HG02852 (cell line): ENCODE measurements around the gene MICB.
"Not testable (repeated sequence)": the region's sequence is repeated elsewhere in the genome, so short reads cannot be mapped to it uniquely, and the experiment has no call there.

Source experiments
- ATAC-seq: cut with Tn5 transposase; IDR thresholded peaks from one replicate; pipeline ENCODE4 v1.9.1; 2021; ENCODE audit warnings: mild to moderate bottlenecking, moderate library complexity; ENCODE audit not compliant: unreplicated experiment

Gene MICB

DNA sequence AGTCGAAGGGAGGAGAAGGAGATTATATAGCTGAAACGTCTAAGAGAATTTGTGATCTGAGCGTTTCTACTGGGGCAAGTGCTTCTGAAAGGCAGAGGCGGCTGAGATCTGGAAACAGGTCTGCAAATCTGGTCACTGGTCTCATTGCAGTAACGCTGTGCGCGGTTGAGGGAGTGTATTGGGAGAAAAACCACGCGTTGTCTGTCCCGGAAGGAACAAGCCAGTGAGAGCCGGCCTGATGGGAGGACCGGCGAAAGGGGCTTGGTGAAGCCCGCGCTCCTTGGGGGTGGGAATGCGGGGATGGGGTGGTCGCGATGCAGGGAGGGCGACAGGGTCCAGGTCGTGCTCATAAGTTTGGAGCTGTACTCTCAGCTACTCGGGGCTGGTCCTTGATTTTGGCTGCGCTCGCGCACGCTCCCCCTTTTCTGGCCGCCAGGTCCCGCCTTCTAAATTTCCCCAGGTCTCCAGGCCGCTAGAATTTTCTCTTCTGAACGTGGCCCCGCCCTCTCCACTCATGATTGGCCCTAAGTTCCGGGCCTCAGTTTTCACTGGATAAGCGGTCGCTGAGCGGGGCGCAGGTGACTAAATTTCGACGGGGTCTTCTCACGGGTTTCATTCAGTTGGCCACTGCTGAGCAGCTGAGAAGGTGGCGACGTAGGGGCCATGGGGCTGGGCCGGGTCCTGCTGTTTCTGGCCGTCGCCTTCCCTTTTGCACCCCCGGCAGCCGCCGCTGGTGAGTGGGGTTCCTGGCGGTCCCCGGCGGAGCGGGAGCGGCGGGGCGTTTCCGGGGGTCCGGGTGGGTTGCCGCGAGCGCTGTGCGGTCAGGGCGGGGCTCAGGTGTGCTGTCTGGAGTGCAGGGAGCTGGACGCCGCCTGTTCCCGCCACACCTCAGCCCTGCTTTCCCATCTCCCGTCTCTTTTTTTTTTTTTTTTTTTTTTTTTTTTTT is at the start of gene MICB:
MICB (plus strand) TSS at position 615 of the 946 bp plus-strand sequence; CDS start at position 664, 49 bp downstream.
- ATAC-seq: peak; percentile 60

GRCh38 chr6:31450751-31451150 is 47.2 kb upstream of the MICB start:
- no peak for ATAC-seq

- ATAC-seq: no peak
These were observed 45.1 kb upstream of the MICB start for GRCh38 chr6:31452859-31453258.

DNA sequence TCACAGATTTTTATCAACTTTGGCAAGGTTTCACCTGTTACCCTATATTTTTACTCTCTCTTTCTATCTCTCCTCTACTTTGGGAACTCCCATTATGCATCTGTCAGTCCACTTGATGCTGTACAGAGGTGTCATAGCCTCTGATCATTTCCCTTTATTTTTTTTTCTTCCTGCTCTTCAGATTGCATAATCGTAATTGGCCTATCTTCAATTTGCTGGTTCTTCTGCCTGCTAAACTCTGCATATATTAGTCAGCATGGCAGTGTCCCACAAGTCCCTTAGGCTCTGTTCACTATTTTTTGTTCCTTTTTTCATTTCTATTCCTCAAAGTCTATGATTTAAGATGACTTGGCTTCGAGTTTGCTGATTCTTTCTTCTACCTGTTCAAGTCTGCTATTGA is 44.7 kb upstream of the MICB start:
- ATAC-seq: no peak

GRCh38 chr6:31459864-31460263 is 38.1 kb upstream of the MICB start:
- ATAC-seq: not testable (repeated sequence)

DNA sequence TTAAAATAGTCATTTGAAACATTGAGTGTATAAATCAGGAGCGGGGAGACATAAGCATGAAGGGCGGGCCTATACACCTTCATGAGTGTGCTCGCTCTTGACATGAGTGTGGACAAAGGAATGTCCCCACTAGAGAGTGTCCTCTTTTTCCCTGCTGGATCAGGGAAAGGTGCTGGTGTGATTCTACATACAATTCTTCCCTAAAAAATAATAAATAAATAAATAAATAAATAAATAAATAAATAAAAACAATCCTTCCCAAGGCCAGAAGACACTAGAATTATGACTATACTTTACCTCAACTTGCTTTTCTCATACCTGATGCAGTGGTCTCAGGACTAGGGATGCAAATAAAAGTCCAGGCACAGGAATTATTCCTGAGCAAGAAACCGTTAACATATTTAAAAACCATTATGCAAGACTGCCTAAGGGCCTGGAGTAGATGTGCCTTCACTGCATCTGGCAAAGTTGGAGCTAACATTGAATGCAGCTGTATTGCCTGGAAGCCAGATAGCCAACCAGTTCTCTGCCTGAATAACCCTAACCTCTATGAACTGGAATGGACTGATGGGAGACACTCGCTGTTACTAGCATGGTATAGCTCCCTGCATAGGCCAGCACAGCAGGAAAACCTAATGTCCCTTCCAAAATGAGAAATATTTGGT is 37.5 kb upstream of the MICB start:
- no peak for ATAC-seq

DNA sequence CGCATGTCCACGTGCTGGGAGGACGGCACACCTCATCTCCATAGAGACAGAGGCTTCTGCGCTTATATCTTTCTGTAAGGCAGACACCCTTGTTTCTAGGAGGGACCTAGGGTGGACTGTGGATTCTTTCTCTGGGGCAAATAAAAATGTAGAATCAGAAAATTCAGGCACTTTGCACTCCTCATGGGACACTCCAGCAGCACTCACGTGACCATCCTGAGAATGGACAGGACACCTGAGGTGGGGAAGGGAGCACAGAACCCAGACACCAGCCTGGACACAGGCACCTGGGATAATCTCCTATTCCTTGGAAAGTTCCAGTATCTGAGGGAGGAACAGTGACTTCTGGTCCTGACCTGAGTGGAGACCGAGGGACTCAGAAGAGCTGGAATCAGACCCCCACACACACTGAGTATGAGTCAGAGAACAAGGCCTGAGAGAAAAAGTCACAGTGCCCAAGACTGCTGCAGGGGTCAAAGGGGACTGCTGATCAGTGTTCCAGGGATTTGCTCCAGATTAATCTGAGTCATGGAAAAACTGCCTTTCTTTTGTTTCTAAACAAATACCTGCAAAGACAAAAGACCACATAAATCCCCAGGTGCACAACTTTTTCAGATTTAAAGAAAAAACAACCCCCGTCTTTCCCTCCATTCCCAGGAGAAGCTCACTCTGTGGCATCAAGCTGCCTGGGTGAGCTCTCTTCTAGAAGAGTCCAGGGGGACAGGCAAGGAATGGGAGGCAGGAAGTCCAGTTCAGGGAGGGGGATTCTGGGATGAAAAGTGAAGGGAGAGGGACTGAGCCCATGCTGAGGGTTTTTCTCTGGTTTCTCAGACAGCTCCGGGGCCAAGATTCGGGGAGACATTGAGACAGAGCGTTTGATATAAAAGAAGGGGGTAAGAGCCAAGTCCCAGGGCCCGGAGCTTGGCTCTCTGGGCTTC is 35.6 kb upstream of the MICB start:
- no peak for ATAC-seq

GRCh38 chr6:31462964-31463870 is 34.7 kb upstream of the MICB start:
- ATAC-seq: peak; percentile 90

DNA sequence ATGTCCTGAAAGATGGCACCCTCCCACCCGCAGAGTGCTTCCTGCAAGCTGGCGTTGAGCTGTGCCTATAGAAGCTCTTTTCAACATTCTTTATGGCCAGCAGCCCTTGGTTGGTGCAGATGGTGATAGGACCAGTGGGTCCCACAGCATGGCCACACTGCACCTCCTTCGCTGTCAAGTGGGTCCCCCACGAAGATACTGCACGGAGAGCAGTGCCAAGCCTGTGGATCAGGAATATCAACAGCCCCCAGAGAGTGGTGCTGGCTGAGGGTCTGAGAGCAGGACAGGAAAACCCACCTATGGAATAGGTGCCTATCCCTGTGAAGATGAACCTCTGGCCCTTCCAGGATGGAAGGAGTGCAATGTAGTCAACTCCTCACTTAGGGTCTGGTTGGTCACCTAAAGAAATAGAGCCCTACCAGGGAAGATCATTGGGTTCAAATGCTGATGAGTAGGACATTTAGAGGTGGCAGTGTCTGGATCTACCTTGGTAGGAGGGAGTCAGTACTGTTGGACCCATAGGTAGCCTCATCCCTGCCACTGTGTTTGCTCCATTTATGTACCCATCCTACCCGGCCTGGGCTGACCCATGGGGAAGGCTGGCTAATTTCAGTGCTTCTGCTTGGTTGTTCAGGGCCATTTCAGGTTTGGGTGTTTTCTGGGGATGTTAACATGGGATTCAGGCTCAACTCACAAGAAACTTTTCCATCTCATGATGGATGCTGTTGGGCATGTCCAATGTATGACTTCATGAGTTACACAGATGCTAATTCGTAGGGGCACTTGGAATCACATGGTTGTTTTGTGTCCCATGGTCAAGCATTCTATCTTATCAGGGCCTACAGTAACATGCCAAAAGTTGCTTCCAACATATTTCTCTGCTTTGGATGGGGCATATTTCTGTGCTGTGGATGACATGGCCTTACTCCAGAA is 33.4 kb upstream of the MICB start:
- ATAC-seq: no peak

DNA sequence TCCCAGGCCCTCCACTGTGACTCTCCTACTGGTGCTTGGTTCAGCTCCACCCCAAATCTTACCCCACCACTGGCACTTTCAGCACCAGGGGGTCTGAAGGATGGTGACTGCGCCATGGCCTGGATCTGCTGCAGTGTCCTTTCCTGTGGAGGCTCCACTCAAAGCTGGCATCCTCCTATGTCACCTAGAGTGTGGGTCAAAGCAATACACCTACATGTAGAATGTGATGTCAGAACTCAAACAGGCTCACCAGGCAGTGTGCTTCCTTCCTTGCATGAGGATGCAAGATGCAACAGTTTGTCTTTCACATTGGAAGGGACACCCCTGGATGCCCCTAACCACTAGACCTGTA is 32.8 kb upstream of the MICB start:
- no peak for ATAC-seq

DNA sequence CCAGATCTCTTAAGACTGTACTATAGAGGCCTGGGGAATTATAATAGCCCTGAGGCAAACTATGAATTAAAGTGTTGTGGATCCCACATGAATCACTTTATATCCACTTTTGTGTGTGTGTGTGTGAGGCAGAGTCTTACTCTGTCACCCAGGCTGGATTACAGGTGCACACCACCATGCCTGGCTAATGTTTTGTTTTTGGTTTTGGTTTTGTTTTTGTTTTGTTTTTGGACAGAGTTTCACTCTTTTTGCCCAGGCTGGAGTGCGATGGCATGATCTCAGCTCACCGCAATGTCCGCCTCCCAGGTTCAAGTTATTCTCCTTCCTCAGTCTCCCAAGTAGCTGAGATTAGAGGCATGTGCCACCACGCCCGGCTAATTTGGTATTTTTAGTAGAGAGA is 32.2 kb upstream of the MICB start:
- no peak for ATAC-seq

- no peak for ATAC-seq
These were observed 31.5 kb upstream of the MICB start for GRCh38 chr6:31466466-31466865.

- ATAC-seq: no peak
These were observed 30.8 kb upstream of the MICB start for GRCh38 chr6:31467151-31467550.

DNA sequence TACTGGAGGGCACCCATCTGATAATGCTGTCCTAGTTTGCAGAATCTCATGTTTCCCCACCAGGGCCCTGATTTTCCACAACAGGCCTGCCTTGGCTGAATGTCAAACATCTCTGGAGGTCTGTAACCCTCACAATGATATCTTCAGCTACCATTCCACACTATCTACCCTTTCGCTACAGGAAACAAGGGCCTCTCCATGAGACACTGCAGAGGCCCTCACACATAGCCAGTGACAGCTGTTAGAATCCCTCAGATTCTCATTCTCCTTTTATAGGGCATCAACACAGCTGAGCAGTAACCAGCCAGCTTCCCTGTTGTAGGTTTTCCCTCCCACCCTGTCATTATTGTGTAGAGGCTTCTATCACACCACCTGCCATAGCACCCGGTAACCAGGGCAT is 29.6 kb upstream of the MICB start:
- ATAC-seq: no peak

DNA sequence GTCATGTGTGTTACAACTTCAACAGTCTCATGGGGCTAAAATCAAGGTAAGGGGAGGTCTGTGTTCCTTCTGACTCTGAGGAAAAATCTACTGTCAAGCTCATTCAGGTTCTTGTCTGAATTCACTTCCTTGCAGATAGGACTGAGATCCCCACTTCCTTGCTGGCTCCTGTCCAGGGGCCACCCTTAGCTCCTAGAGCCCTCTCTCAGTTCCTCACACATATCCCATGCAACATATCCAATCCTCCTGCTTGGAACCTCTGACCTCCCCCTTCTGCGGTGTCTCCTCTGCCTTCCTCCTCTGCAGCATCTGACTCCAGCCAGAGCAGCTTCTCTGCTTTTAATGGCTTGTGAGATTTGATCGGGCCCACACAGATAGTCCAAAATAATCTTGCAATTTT is 27.1 kb upstream of the MICB start:
- ATAC-seq: no peak

DNA sequence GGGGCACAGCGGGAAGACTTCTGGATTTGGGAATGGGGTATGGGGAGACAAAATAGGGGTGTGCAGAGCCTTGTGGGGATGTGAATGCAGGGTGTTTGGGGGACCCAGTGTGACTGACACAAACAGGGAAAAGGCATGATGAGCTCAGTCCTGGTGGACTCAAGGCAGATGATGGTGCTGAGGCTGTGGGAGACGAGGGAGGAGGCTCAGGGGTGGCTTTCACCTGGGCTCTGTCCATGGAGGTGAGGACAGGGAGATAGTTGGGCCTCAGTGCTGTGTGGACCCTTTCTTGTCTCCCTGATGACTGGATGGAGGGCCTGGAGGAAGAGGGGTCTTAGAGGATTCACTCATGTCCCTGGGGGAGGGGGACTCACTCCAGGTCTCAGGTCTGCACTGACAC is 26.2 kb upstream of the MICB start:
- ATAC-seq: no peak

- no peak for ATAC-seq
These were observed 25.7 kb upstream of the MICB start for GRCh38 chr6:31472259-31472658.

DNA sequence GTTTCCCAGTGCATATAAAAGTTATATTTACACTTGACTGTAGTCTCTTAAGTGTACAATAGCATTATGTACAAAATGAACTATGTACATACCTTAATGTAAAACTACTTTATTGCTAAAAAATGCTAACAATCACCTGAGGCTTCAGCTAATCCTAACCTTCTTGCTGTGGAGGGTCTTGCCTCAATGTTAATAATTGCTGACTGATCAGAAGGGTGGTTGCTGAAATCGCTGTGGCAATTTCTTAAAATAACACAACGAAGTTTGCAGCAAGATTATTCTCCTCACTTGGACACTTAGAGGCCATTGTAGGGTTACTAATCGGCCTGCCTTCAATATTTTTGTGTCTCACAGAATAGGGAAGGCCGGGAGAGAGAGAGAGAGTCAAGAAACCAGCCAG is 24.7 kb upstream of the MICB start:
- ATAC-seq: no peak
